ENCODE data around the gene TSKU. TPM values are rescaled to one million over a fixed set of nuclear protein-coding genes. Genes with fewer than 3 reads are reported as not detected.
"Not testable (repeated sequence)": the region's sequence is repeated elsewhere in the genome, so short reads cannot be mapped to it uniquely, and the experiment has no call there.

TSKU gene
- total RNA-seq (2014; rRNA removed; shearing (Covaris generic)), result 22.2 and 23.5 TPM in 2 replicates
- polyA plus RNA-seq (2015; cell fraction: cytosol; rRNA removed), result 28.4 and 33.1 TPM in 2 replicates
- 4.3 and 9.1 TPM in 2 replicates for polyA plus RNA-seq (2015; cell fraction: nucleus; rRNA removed)

- in situ Hi-C loops (cut with HindIII; ENCODE audit: low pct_unique_long_range_greater_than_20kb, low sequenced_read_pairs), result no loop called here
- no peak for DNase-seq (ENCODE audit: low read depth, low spot score)
These were observed at the start of gene TSKU for GRCh38 chr11:76783294-76783895. TSS of gene TSKU (plus strand) at chr11:76783356. CDS start at chr11:76795617, 12,261 bp downstream.

- in situ Hi-C loops (cut with HindIII; ENCODE audit: low pct_unique_long_range_greater_than_20kb, low sequenced_read_pairs), result not testable (repeated sequence)
- DNase-seq (ENCODE audit: low read depth, low spot score), result peak; percentile 74
These were observed 49.2 kb upstream of the TSKU start for GRCh38 chr11:76733906-76734305.

- in situ Hi-C loops (cut with HindIII; ENCODE audit: low pct_unique_long_range_greater_than_20kb, low sequenced_read_pairs), result no loop called here
- no peak for DNase-seq (ENCODE audit: low read depth, low spot score)
These were observed 48.4 kb upstream of the TSKU start for GRCh38 chr11:76734456-76735420.

GRCh38 chr11:76735841-76736240 lies 47.3 kb upstream of the TSKU start:
- in situ Hi-C loops (cut with HindIII; ENCODE audit: low pct_unique_long_range_greater_than_20kb, low sequenced_read_pairs), result no loop called here

GRCh38 chr11:76736266-76736665 lies 46.9 kb upstream of the TSKU start:
- DNase-seq (ENCODE audit: low read depth, low spot score), result no peak
- in situ Hi-C loops (cut with HindIII; ENCODE audit: low pct_unique_long_range_greater_than_20kb, low sequenced_read_pairs), result no loop called here

More at GRCh38 chr11:76735841-76736240, 47.3 kb upstream of the TSKU start:
- DNase-seq (ENCODE audit: low read depth, low spot score), result no peak

GRCh38 chr11:76736773-76737495 lies 46.2 kb upstream of the TSKU start:
- no peak for DNase-seq (ENCODE audit: low read depth, low spot score)
- in situ Hi-C loops (cut with HindIII; ENCODE audit: low pct_unique_long_range_greater_than_20kb, low sequenced_read_pairs), result no loop called here

- no peak for DNase-seq (ENCODE audit: low read depth, low spot score)
- in situ Hi-C loops (cut with HindIII; ENCODE audit: low pct_unique_long_range_greater_than_20kb, low sequenced_read_pairs), result no loop called here
These were observed 44.4 kb upstream of the TSKU start for GRCh38 chr11:76738618-76739240.

- DNase-seq (ENCODE audit: low read depth, low spot score), result no peak
- in situ Hi-C loops (cut with HindIII; ENCODE audit: low pct_unique_long_range_greater_than_20kb, low sequenced_read_pairs), result no loop called here
These were observed 43.4 kb upstream of the TSKU start for GRCh38 chr11:76739798-76740197.

GRCh38 chr11:76740772-76741171 lies 42.4 kb upstream of the TSKU start:
- in situ Hi-C loops (cut with HindIII; ENCODE audit: low pct_unique_long_range_greater_than_20kb, low sequenced_read_pairs), result no loop called here
- DNase-seq (ENCODE audit: low read depth, low spot score), result no peak

- no peak for DNase-seq (ENCODE audit: low read depth, low spot score)
These were observed 40.3 kb upstream of the TSKU start for GRCh38 chr11:76742902-76743301.

GRCh38 chr11:76744186-76745043 lies 38.7 kb upstream of the TSKU start:
- peak; percentile 80 for DNase-seq (ENCODE audit: low read depth, low spot score)

More at GRCh38 chr11:76742902-76743301, 40.3 kb upstream of the TSKU start:
- in situ Hi-C loops (cut with HindIII; ENCODE audit: low pct_unique_long_range_greater_than_20kb, low sequenced_read_pairs), result no loop called here

GRCh38 chr11:76745044-76745376 lies 38.1 kb upstream of the TSKU start:
- in situ Hi-C loops (cut with HindIII; ENCODE audit: low pct_unique_long_range_greater_than_20kb, low sequenced_read_pairs), result no loop called here
- no peak for DNase-seq (ENCODE audit: low read depth, low spot score)

More at GRCh38 chr11:76744186-76745043, 38.7 kb upstream of the TSKU start:
- in situ Hi-C loops (cut with HindIII; ENCODE audit: low pct_unique_long_range_greater_than_20kb, low sequenced_read_pairs), result no loop called here

- in situ Hi-C loops (cut with HindIII; ENCODE audit: low pct_unique_long_range_greater_than_20kb, low sequenced_read_pairs), result no loop called here
- no peak for DNase-seq (ENCODE audit: low read depth, low spot score)
These were observed 37.5 kb upstream of the TSKU start for GRCh38 chr11:76745561-76746207.

GRCh38 chr11:76747153-76747914 lies 35.8 kb upstream of the TSKU start:
- no peak for DNase-seq (ENCODE audit: low read depth, low spot score)
- in situ Hi-C loops (cut with HindIII; ENCODE audit: low pct_unique_long_range_greater_than_20kb, low sequenced_read_pairs), result no loop called here

- DNase-seq (ENCODE audit: low read depth, low spot score), result no peak
- in situ Hi-C loops (cut with HindIII; ENCODE audit: low pct_unique_long_range_greater_than_20kb, low sequenced_read_pairs), result no loop called here
These were observed 35.0 kb upstream of the TSKU start for GRCh38 chr11:76747915-76748860.
